Fibroblast of mammary gland (primary cell): ENCODE measurements around the gene SMAD7.
A peak's percentile ranks its signal among the peaks of the same experiment; 100 is the strongest.

Experiments
- DNase-seq: peaks from one replicate; pipeline ENCODE4 v3.0.0-alpha.2; 2010; ENCODE audit warnings: low read depth
- H3K4me3 ChIP-seq: 2 replicates; pipeline ENCODE4 v1.5.1; 2011; ENCODE audit warnings: low read depth, mild to moderate bottlenecking, low read length, moderate library complexity; ENCODE audit not compliant: control insufficient read depth
- CTCF ChIP-seq: conservative IDR thresholded peaks from 2 replicates; pipeline ENCODE4 v1.5.1; 2011; ENCODE audit warnings: low read depth, low read length, inconsistent platforms; ENCODE audit not compliant: control insufficient read depth, insufficient read depth

The SMAD7 gene

GRCh38 chr18:48939205-48940097 lies 11.3 kb downstream of the SMAD7 start:
- DNase-seq: no peak
- H3K4me3 ChIP-seq: peak overlapping the region; percentile 7
- no peak for TF ChIP-seq CTCF

GRCh38 chr18:48938827-48939204 lies 11.9 kb downstream of the SMAD7 start:
- no peak for TF ChIP-seq CTCF
- no peak for DNase-seq
- H3K4me3 ChIP-seq: peak overlapping the region; percentile 7

- no peak for DNase-seq
- no peak for TF ChIP-seq CTCF
- H3K4me3 ChIP-seq: no peak overlapping the region
Observed at GRCh38 chr18:48937869-48938750, 12.7 kb downstream of the SMAD7 start.

GRCh38 chr18:48935433-48935774 lies 15.4 kb downstream of the SMAD7 start:
- no peak overlapping the region for H3K4me3 ChIP-seq
- no peak for TF ChIP-seq CTCF
- DNase-seq: no peak

- DNase-seq: no peak
- TF ChIP-seq CTCF: no peak
- H3K4me3 ChIP-seq: no peak overlapping the region
Observed at GRCh38 chr18:48934723-48935432, 15.9 kb downstream of the SMAD7 start.

GRCh38 chr18:48934415-48934722 lies 16.4 kb downstream of the SMAD7 start:
- no peak overlapping the region for H3K4me3 ChIP-seq
- TF ChIP-seq CTCF: no peak
- DNase-seq: no peak
